Measurements from ENCODE around the gene SMTNL1. TPM values are rescaled to one million over a fixed set of nuclear protein-coding genes. Genes with fewer than 3 reads are reported as not detected.

SMTNL1 gene
- total RNA-seq, 4 donors from 2014 or later = not detected

GRCh38 chr11:57574061-57574460 is 36.7 kb downstream of the SMTNL1 start:
- intact Hi-C loops (cut with DNase I) = no loop called here
- 53 to 54% methylated on average over 4 of the region's 4 CpGs for WGBS, 2 donors
- no peaks in the 10 kb centered on the region for H3K9me3 ChIP-seq
- no peak overlapping the region for H3K27ac ChIP-seq
- H3K27me3 ChIP-seq = peaks cover 0 to 4% (median 0%) of the 10 kb centered on the region in 4 donors
- TF ChIP-seq POLR2A (IDR thresholded peaks at IDR 0.05) (no peak), CTCF (IDR thresholded peaks at IDR 0.05) (no peak)
- H3K4me3 ChIP-seq = no peak overlapping the region
- no peaks in the 10 kb centered on the region for H3K36me3 ChIP-seq
- H3K4me1 ChIP-seq = peaks cover 0 to 9% (median 9%) of the 10 kb centered on the region in 3 donors
- no peak for DNase-seq

- Histone ChIP-seq H3K9me3 (no peaks in the 10 kb centered on the region), H3K27me3 (no peaks in the 10 kb centered on the region), H3K36me3 (no peaks in the 10 kb centered on the region)
Observed at GRCh38 chr11:57584341-57584740, 46.9 kb downstream of the SMTNL1 start.

GRCh38 chr11:57585301-57585700 is 47.9 kb downstream of the SMTNL1 start:
- DNase-seq = no peak
- Histone ChIP-seq H3K27me3 (no peaks in the 10 kb centered on the region), H3K9me3 (no peaks in the 10 kb centered on the region), H3K4me1 (no peaks in the 10 kb centered on the region), H3K27ac (no peak overlapping the region), H3K36me3 (no peaks in the 10 kb centered on the region), H3K4me3 (no peak overlapping the region)
- intact Hi-C loops (cut with DNase I) = no loop called here
- TF ChIP-seq POLR2A (IDR thresholded peaks at IDR 0.05) (no peak), CTCF (IDR thresholded peaks at IDR 0.05) (no peak)

More at GRCh38 chr11:57584341-57584740, 46.9 kb downstream of the SMTNL1 start:
- Histone ChIP-seq H3K4me1 (no peaks in the 10 kb centered on the region), H3K27ac (no peak overlapping the region), H3K4me3 (no peak overlapping the region)
- intact Hi-C loops (cut with DNase I) = no loop called here
- WGBS, 2 donors = 82 to 85% methylated on average over 9 of the region's 9 CpGs
- TF ChIP-seq POLR2A (IDR thresholded peaks at IDR 0.05) (no peak), CTCF (IDR thresholded peaks at IDR 0.05) (no peak)
- no peak for DNase-seq

- no peaks in the 10 kb centered on the region for H3K9me3 ChIP-seq
- 50 to 100% methylated on average over 1 to 2 of the region's 2 CpGs for WGBS, 2 donors
- no peaks in the 10 kb centered on the region for H3K36me3 ChIP-seq
- TF ChIP-seq CTCF (IDR thresholded peaks at IDR 0.05) = no peak
- no peak for TF ChIP-seq POLR2A (IDR thresholded peaks at IDR 0.05)
- intact Hi-C loops (cut with DNase I) = no loop called here
- H3K27ac ChIP-seq = no peak overlapping the region
- no peaks in the 10 kb centered on the region for H3K4me1 ChIP-seq
- H3K27me3 ChIP-seq = no peaks in the 10 kb centered on the region
- no peak for DNase-seq
- H3K4me3 ChIP-seq = no peak overlapping the region
Observed at GRCh38 chr11:57586711-57587245, 49.4 kb downstream of the SMTNL1 start.

- DNase-seq = no peak
- no peak overlapping the region for H3K4me3 ChIP-seq
- H3K36me3 ChIP-seq = no peaks in the 10 kb centered on the region
- H3K27ac ChIP-seq = no peak overlapping the region
- no peaks in the 10 kb centered on the region for H3K4me1 ChIP-seq
- H3K27me3 ChIP-seq = no peaks in the 10 kb centered on the region
- TF ChIP-seq CTCF (IDR thresholded peaks at IDR 0.05) (no peak), POLR2A (IDR thresholded peaks at IDR 0.05) (no peak)
- 72 to 80% methylated on average over 3 of the region's 3 CpGs for WGBS, 2 donors
- H3K9me3 ChIP-seq = no peaks in the 10 kb centered on the region
- intact Hi-C loops (cut with DNase I) = no loop called here
Observed at GRCh38 chr11:57588046-57588710, 50.8 kb downstream of the SMTNL1 start.

All from esophagus squamous epithelium (tissue), 5 donors.